AG09309 (cell line): Measurements from ENCODE around the gene EMID1.

Experiments used
- DNase-seq: peaks from one replicate; pipeline ENCODE4 v3.0.0-alpha.2; 2010; ENCODE audit warnings: low read depth
- H3K4me3 ChIP-seq: 2 replicates; pipeline ENCODE4 v1.5.1; 2011; ENCODE audit warnings: mild to moderate bottlenecking, low read depth, low read length, moderate library complexity; ENCODE audit not compliant: control insufficient read depth
- CTCF ChIP-seq: IDR thresholded peaks from 2 replicates; pipeline ENCODE4 v1.5.1; 2011; ENCODE audit warnings: mild to moderate bottlenecking, low read depth, low read length, inconsistent platforms; ENCODE audit not compliant: insufficient read depth, control insufficient read depth; ENCODE audit errors: missing control alignments

Gene EMID1

GRCh38 chr22:29205594-29206371 lies at the start of gene EMID1:
Gene EMID1 (plus strand): TSS chr22:29205896. CDS start chr22:29206039, 143 bp downstream.
- TF ChIP-seq CTCF: peak; percentile 21
- peak within 1 kb of the TSS; percentile 39 for H3K4me3 ChIP-seq
- no peak for DNase-seq

DNA sequence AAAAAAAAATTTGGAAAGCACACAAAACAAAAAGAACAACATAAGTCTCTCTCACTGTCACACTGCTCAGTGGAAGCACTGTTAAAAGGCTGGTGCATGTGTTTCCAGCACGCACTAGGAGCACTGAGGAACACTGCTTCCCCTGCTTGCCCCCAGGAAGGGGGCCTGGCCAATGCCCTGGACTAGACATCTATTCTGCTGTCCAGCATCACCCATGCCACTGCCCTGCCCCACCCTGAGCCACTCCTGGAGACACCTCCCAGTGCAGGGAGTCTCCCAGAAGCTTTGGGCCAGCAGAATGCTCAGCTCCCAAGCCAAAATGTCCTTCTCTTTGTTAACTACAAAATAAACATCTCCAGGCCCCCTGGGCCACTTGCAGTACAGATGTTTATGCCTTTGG lies 49.7 kb upstream of the EMID1 start:
- no peak for DNase-seq
- H3K4me3 ChIP-seq: no peak overlapping the region
- TF ChIP-seq CTCF: no peak

- H3K4me3 ChIP-seq: no peak overlapping the region
- TF ChIP-seq CTCF: peak; percentile 4
- no peak for DNase-seq
Observed at GRCh38 chr22:29156507-29156906, 49.2 kb upstream of the EMID1 start.

DNA sequence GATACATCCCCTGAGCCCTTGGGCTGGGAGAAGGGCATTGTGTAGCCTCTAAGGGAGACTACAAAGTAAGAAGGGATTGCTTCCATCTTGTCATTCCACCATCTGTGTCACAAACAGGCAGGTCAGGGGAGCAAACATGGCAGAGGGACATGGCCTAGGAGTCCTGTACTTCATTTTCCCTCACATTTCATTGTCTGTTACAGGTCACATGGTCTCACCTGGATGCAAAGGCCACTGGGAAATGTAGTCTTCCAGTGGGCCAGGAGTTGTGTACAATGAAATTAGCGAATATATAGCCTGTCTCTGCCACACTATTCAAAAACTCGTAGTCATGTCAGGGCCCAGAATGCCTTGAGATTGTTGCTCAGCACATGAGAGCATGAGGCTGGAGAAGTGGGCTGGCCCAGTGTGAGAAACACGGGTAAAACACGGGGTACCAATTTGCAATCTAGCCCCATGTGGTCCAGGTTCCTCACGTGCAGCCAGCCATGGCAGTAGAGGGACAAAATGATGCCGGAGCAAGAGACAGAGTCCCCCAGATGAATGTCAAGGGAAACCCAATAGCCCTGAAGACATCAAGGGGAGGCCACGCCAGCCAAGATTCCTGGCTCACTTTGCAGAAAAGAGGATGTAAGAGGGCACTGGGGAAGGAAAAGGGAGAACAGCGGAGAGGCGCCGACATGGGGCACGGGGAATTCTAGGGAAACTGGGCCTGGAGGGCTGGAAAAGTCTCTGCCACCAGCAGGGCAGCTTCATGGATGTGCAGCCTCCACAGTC lies 47.7 kb upstream of the EMID1 start:
- H3K4me3 ChIP-seq: no peak overlapping the region
- TF ChIP-seq CTCF: no peak
- DNase-seq: no peak

- no peak overlapping the region for H3K4me3 ChIP-seq
- no peak for TF ChIP-seq CTCF
- DNase-seq: no peak
Observed at GRCh38 chr22:29158546-29158945, 47.1 kb upstream of the EMID1 start.

- no peak overlapping the region for H3K4me3 ChIP-seq
- TF ChIP-seq CTCF: no peak
Observed at GRCh38 chr22:29163808-29164207, 41.9 kb upstream of the EMID1 start.

More at GRCh38 chr22:29163808-29164207, 41.9 kb upstream of the EMID1 start:
- DNase-seq: no peak
